ENCODE data around the gene APRT. TPM values are rescaled to one million over a fixed set of nuclear protein-coding genes. Genes with fewer than 3 reads are reported as not detected.
"Not testable (repeated sequence)": the region's sequence is repeated elsewhere in the genome, so short reads cannot be mapped to it uniquely, and the experiment has no call there.

Gene APRT
- total and polyA plus RNA-seq, 5 experiments from 2014 or later = 174 to 492 (median 428) TPM

DNA sequence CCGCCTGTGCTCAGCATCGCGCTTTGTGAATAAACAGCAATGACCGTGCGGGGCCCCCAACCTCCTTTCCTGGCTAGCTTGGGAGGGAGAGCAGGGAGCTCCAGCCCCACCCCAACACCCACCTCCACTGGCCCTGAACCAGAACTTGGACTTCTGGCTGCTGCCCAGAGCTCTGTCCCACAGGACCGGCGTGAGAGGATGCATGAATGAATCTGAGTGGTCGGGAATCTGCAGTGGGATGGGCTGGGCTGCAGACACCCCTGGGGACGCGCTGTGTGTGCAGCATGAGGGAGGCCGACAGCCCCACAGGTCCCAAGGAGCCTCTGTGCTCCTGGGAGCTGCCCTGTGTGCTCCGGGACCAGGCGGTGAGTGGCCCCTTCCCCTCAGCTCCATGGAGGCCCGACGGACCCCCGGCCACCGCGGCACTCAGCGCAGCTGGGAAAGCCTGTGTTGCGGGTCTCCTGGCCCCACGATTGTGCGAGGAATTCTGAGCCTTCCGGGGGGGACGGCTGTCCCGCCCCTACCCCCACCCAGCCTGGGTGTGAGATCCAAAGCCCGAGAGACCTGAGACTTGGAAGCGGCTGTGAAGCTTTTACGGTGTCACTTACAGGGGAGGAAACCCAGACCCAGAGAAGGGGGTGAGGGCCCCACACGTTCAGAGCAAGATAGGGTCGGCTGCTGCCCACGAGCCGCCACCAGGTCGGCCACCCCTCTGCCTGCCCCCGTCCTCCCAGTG is 32.2 kb downstream of the APRT start:
- Mint-ChIP-seq H3K36me3 (no peaks in the 10 kb centered on the region), H3K4me1 (peaks cover 21 to 60% (median 58%) of the 10 kb centered on the region in 4 donors), H3K27me3 (no peaks in the 10 kb centered on the region), H3K4me3 (peak overlapping the region in 4 of 10 donors; percentile 52 to 69 (median 59)), H3K27ac (peak overlapping the region in 7 of 10 donors; percentile 52 to 92 (median 85)), H3K9me3 (no peaks in the 10 kb centered on the region)
- DNase-seq (no peak), ATAC-seq (no peak)
- POLR2A ChIA-PET = interaction anchor here (0.6 to 7.4 kb wide), 10 partner anchors 11 to 79 kb away, joined by 3 to 81 read pairs (median 8); partner anchors contain the start of genes APRT and CDT1

DNA sequence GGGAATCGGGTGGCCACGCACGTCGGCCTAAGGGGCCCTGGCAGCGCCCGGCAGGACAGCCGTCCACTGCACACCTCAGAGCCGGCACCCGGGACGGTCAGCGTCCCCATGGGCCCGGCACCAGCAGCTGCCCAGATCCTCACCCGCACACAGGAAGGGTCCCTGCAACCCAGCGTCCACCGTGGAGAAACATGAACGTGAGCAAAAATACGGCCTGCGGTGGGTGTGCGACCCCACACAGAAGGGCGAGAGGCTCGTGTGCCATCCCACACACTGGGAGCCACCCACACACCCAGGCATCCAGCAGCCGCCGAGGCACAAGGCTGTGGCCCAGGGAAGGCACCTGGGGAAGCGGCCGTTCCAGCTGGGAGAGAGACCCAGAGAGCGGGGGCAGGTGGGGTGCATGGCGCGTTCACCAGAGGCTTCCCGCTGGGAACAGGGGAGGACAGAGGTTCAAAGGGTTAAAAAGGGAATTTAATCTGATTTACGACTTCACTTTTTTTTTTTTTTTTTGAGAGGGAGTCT is 33.1 kb downstream of the APRT start:
- no peaks in the 10 kb centered on the region for H3K36me3 Mint-ChIP-seq
- H3K27ac Mint-ChIP-seq = peak overlapping the region in 3 of 10 donors; percentile 38 to 72 (median 40)
- POLR2A ChIA-PET = interaction anchor here (0.7 to 7.4 kb wide), 4 partner anchors 10 to 78 kb away, joined by 3 to 51 read pairs (median 12); partner anchors contain the start of gene APRT
- no peak overlapping the region for H3K4me3 Mint-ChIP-seq
- no peaks in the 10 kb centered on the region for H3K27me3 Mint-ChIP-seq
- no peak for ATAC-seq
- peaks cover 19 to 58% (median 54%) of the 10 kb centered on the region in 4 donors for H3K4me1 Mint-ChIP-seq
- no peaks in the 10 kb centered on the region for H3K9me3 Mint-ChIP-seq
- no peak for DNase-seq

DNA sequence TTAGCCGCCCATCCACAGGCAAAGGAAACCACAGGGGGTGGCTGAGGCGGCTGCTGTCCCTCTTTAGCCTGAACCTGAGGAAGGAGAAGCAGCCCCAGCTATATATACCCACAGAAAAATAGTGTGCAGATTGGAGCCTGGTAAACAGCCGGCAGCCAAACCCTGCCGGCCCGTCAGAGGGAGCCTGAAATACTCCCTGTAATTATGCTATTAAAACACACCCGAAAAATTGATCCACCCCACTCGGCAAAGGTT is 33.5 kb downstream of the APRT start:
- Mint-ChIP-seq H3K4me1 (peaks cover 18 to 54% (median 50%) of the 10 kb centered on the region in 4 donors), H3K27ac (peak overlapping the region in 2 of 10 donors; percentile 38 to 60), H3K9me3 (no peaks in the 10 kb centered on the region), H3K4me3 (peak overlapping the region in 1 of 10 donors; percentile 11), H3K36me3 (no peaks in the 10 kb centered on the region), H3K27me3 (no peaks in the 10 kb centered on the region)
- DNase-seq (no peak), ATAC-seq (no peak)
- POLR2A ChIA-PET = interaction anchor here (1.7 to 3.6 kb wide), 2 partner anchors 33 to 77 kb away, joined by 4 to 20 read pairs; partner anchors contain the start of gene APRT

DNA sequence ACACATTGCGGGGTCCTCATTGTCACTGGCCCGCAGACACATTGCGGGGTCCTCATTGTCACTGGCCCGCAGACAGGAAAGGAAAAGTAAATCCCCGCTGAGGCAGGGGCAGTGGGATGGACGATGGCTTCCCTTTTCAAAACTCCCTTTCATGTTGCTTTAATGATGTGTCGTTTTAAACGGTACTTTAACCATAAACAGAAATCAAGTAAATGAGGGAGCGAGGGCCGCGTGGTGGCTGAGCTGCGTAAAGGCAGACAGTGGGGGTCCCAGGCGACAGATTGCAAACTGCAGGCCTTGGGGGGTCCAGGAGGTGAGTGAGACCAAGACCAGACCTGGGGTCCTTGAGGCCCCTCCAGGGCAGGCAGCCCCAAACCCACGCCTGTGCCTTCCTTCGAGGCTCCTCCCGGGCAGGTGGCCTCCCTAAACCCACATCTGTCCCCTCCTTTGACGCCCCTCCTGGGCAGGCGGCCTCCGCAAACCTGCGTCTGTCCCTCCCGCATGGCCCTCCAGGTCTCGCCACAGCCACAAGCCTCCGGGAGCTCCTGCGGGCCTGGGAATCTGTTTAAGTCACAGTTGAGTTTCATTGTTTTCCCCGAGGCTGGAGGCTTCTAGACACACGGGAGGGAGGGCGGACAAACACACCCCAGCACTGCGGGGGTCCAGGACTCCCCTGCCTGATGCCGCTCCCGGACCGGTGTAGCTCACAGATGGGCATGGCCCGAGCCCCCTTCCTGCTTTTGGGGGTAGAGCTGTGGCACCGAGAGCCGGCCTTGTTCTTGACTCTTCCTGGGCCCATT is 34.1 kb downstream of the APRT start:
- no peaks in the 10 kb centered on the region for H3K9me3 Mint-ChIP-seq
- ATAC-seq (no peak), DNase-seq (no peak)
- H3K36me3 Mint-ChIP-seq = no peaks in the 10 kb centered on the region
- POLR2A ChIA-PET = interaction anchor here (0.5 to 1.7 kb wide), 2 partner anchors 11 to 33 kb away, joined by 3 to 4 read pairs; partner anchors contain the start of gene APRT
- no peaks in the 10 kb centered on the region for H3K27me3 Mint-ChIP-seq
- peak overlapping the region in 3 of 10 donors; percentile 31 to 60 (median 38) for H3K27ac Mint-ChIP-seq
- peaks cover 12 to 49% (median 45%) of the 10 kb centered on the region in 4 donors for H3K4me1 Mint-ChIP-seq
- peak overlapping the region in 1 of 10 donors; percentile 19 for H3K4me3 Mint-ChIP-seq

DNA sequence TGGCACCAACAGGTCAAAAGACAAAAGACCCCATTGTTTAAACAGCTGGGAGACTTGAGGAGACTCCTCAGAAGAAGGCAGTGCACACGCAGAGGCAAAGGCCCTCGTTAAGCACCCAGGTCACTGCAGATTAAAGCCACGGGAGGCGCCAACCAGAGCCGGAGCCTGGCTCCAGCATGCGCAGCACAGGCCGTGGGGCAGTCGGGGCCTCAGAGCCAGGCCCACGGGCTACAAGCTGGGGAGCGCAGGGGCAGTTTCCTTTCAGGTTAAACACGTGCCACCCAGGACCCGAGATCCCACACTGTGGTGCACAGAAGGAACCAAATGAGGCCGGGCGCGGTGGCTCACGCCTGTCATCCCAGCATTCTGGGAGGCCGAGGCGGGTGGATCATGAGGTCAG is 35.9 kb downstream of the APRT start:
- no peaks in the 10 kb centered on the region for H3K36me3 Mint-ChIP-seq
- H3K27ac Mint-ChIP-seq = peak overlapping the region in 1 of 10 donors; percentile 72
- ATAC-seq (no peak), DNase-seq (no peak)
- no peaks in the 10 kb centered on the region for H3K9me3 Mint-ChIP-seq
- no peaks in the 10 kb centered on the region for H3K27me3 Mint-ChIP-seq
- no peak overlapping the region for H3K4me3 Mint-ChIP-seq
- peaks cover 5 to 35% (median 32%) of the 10 kb centered on the region in 4 donors for H3K4me1 Mint-ChIP-seq
- POLR2A ChIA-PET = interaction anchor here (0.7 kb wide), 1 partner anchor 68 kb away, joined by 3 read pairs; no protein-coding TSS in a partner anchor

DNA sequence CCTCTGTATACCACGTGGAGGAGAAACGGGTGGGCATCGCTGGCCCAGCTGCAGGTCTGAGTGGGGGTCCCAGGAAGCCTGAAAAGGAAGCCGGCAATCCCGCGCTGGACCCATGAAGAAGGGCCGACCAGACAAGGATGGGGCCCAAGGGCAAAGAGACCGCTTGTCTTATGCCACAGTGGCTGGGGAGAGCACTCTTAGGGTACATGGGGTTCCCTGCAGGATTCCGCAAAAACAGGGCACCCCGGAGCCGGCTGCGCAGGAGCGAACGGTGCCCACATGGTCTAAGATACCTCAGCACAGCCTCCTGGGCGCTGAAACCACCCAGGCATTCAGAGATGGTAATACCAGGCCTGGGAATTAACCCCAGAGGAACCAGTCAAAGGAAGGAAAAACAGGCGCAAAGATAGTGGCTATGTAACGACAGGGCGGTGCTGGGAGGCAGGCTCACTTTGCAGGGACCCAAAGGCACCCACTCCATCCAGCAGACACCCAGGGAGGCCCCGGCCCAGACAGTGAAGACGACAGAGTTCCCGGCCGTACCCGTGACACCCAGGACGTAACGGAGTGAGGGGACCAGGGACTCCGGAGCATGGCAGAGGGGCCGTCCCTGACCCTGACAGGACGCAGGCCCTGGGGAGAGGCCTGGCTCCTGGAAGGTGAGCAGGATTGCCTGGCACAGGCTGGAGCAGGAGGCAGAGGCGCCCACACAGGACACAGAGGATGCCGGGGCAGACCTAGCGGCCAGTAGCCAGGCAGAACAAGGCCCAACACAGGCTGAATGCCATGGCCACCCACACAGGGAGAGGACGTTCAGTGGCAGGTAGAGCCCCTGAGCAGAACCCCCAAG is 37.0 kb downstream of the APRT start:
- no peaks in the 10 kb centered on the region for H3K27me3 Mint-ChIP-seq
- ATAC-seq (no peak), DNase-seq (no peak)
- H3K4me3 Mint-ChIP-seq = no peak overlapping the region
- no peaks in the 10 kb centered on the region for H3K36me3 Mint-ChIP-seq
- H3K9me3 Mint-ChIP-seq = no peaks in the 10 kb centered on the region
- POLR2A ChIA-PET = interaction anchor here (1.1 kb wide), 1 partner anchor 10 kb away, joined by 3 read pairs; the partner anchor contains the start of gene PIEZO1
- H3K27ac Mint-ChIP-seq = peak overlapping the region in 3 of 10 donors; percentile 44 to 76 (median 57)
- H3K4me1 Mint-ChIP-seq = peaks cover 5 to 33% (median 30%) of the 10 kb centered on the region in 4 donors

DNA sequence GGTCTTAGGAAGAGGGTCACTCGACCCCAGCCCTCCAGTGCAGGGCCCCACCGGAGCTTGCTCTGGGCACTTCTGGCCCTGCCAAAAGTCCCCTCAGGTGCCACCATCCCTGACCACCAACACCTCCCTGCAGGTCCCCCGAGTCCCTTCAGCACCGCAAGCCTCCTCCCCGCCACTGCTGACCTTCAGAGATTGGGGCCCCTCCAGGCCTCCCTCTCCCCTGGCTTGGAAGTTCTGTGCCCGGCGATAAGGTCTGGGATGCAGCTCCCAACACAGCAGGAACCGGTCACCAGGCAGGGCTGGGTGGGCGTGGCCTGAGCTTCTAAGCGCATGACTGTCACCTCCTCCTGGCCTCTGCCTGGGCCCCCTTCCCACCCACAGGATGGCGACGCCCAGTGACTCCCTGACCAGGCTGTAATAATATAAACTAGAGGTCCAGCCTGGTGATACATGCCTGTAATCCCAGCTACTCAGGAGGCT is 37.9 kb downstream of the APRT start:
- DNase-seq (no peak), ATAC-seq (no peak)
- no peaks in the 10 kb centered on the region for H3K36me3 Mint-ChIP-seq
- no peak overlapping the region for H3K4me3 Mint-ChIP-seq
- peak overlapping the region in 3 of 10 donors; percentile 59 to 76 (median 67) for H3K27ac Mint-ChIP-seq
- H3K9me3 Mint-ChIP-seq = no peaks in the 10 kb centered on the region
- H3K27me3 Mint-ChIP-seq = no peaks in the 10 kb centered on the region
- POLR2A ChIA-PET = interaction anchor here (1.1 to 2.0 kb wide), 2 partner anchors 11 to 29 kb away, joined by 3 to 8 read pairs; partner anchors contain the start of gene PIEZO1
- peaks cover 6 to 34% (median 32%) of the 10 kb centered on the region in 4 donors for H3K4me1 Mint-ChIP-seq

DNA sequence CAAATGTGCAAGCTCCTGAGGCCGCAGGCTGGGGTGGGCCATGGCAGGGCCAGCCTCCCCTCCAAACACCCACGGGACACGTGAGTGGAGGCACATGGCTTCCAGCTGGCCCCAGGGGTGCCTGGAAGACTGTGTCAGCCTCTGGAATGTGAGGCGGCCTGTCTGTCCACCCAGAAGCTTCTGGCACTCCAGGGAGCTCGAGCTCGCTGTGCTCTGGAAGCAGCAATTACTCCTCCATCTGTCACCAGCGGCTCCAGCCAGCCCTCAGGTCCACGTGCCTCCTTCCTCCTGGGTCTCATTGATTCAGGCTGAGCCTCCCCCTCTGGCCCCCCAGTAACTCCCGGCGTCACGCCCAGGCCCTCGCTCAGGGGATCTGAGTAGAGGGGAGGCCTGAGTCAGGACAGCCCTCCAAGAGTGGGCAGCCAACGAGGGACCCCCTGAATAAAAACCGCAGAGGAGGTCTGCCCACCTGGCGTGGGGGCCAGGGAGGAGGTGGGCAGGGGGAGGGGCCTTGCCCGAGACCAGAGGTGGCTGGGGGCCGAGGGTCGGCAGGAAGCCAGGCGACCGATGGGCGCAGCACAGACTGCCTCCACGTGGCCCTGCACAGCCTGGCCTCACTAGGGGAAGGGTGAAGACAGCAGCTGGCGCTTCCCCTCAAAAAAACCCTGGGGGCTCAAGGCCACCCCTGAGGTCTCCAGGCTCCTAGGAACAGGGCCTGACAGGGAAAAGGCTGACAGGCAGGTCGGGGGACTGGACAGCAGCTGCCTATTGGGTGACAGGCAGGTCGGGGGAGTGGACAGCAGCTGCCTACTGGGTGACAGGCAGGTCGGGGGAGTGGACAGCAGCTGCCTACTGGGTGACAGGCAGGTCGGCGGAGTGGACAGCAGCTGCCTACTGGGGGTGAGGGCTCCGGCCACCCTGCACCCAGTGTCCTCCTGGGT is 38.6 kb downstream of the APRT start:
- no peak for DNase-seq
- no peak overlapping the region for H3K4me3 Mint-ChIP-seq
- no peaks in the 10 kb centered on the region for H3K9me3 Mint-ChIP-seq
- no peak for ATAC-seq
- no peaks in the 10 kb centered on the region for H3K36me3 Mint-ChIP-seq
- H3K4me1 Mint-ChIP-seq = peaks cover 6 to 31% (median 28%) of the 10 kb centered on the region in 4 donors
- H3K27ac Mint-ChIP-seq = peak overlapping the region in 1 of 10 donors; percentile 76
- POLR2A ChIA-PET = interaction anchor here (0.6 to 2.0 kb wide), 3 partner anchors 12 to 432 kb away, joined by 3 to 8 read pairs (median 6); partner anchors contain the start of gene PIEZO1
- H3K27me3 Mint-ChIP-seq = no peaks in the 10 kb centered on the region

DNA sequence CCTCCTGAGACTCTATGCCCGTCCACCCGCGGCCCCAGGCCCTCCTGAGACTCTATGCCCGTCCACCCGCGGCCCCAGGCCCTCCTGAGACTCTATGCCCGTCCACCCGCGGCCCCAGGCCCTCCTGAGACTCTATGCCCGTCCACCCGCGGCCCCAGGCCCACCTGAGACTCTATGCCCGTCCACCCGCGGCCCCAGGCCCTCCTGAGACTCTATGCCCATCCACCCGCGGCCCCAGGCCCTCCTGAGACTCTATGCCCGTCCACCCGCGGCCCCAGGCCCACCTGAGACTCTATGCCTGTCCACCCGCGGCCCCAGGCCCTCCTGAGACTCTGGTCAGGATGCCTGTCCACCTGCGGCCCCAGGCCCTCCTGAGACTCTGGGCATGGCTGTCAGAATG is 39.9 kb downstream of the APRT start:
- not testable (repeated sequence) for H3K36me3 Mint-ChIP-seq, H3K27me3 Mint-ChIP-seq, ATAC-seq, DNase-seq, H3K4me3 Mint-ChIP-seq, H3K9me3 Mint-ChIP-seq
- POLR2A ChIA-PET = interaction anchor here (1.1 to 6.2 kb wide), 4 partner anchors 9 to 33 kb away, joined by 4 to 51 read pairs (median 7); partner anchors contain the start of gene PIEZO1
- Mint-ChIP-seq H3K4me1 (peaks cover 8 to 33% (median 32%) of the 10 kb centered on the region in 4 donors), H3K27ac (peak overlapping the region in 1 of 10 donors; percentile 51)

DNA sequence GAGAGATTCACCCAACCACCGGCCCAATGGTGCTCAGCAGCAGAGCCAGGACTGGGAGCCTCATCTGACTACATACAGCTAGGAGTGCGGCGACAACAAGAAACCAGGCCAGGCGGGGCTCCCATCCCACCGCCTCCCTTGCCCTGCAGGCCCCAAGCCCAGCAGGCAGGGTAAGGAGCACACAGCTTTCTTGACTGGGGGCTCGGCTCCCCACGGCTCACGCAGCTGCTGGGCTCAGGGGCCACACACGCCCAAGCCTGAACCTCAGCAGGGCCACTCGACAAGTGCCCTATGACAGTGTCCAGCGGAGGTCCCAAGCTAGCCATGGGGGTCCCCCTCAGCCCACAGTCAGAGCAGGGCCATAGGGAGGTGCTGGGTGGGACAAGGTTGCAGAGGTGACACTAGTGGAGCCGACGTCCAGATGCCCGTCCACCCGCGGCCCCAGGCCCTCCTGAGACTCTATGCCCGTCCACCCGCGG is 40.4 kb downstream of the APRT start:
- no peaks in the 10 kb centered on the region for H3K9me3 Mint-ChIP-seq
- H3K27me3 Mint-ChIP-seq = no peaks in the 10 kb centered on the region
- H3K27ac Mint-ChIP-seq = peak overlapping the region; percentile 66 to 91 (median 84)
- no peaks in the 10 kb centered on the region for H3K36me3 Mint-ChIP-seq
- peaks cover 8 to 35% (median 33%) of the 10 kb centered on the region in 4 donors for H3K4me1 Mint-ChIP-seq
- peak overlapping the region in 9 of 10 donors; percentile 48 to 68 (median 58) for H3K4me3 Mint-ChIP-seq
- POLR2A ChIA-PET = interaction anchor here (0.7 to 6.2 kb wide), 8 partner anchors 9 to 133 kb away, joined by 3 to 51 read pairs (median 4); partner anchors contain the start of genes IL17C and PIEZO1
- no peak for DNase-seq
- ATAC-seq = no peak
